Common myeloid progenitor, CD34-positive (primary cell): Measurements from ENCODE around the gene PTPN13.

ENCODE experiments used
- CTCF ChIA-PET: fragments of 350-600 bp; sonication (Branson Sonifier 250); formaldehyde crosslinking; loops from one replicate; lab custom pipeline; 2021; ENCODE audit warnings: antibody characterized with exemption; lab: Charles Lee
- POLR2A ChIA-PET: fragments of 350-600 bp; sonication (Branson Sonifier 250); formaldehyde crosslinking; loops from one replicate; lab custom pipeline; 2021; ENCODE audit warnings: antibody characterized with exemption; lab: Charles Lee
- DNase-seq, 3 donors: peaks; one replicate each; pipeline versions ENCODE4 v3.0.0 to v3.0.0-alpha.2; 2013
- H3K27ac ChIP-seq, 2 experiments: 1 replicate in 1 of 2; 2 replicates in 1 of 2; pipeline ENCODE4 v1.7.0; 2013; ENCODE audit warnings: inconsistent platforms in 2 of 2, low read length in 2 of 2, mild to moderate bottlenecking in 2 of 2, low read depth in 1 of 2, moderate library complexity in 1 of 2; ENCODE audit not compliant: severe bottlenecking in 2 of 2, insufficient read depth in 1 of 2, poor library complexity in 1 of 2
- H3K27me3 ChIP-seq, 5 experiments: replicated peaks in 2 of 5; 1 replicate in 3 of 5; 2 replicates in 2 of 5; pipeline versions ENCODE4 v1.6.1 to v1.7.0; 2013; ENCODE audit warnings: low read length in 4 of 5, mild to moderate bottlenecking in 2 of 5, moderate library complexity in 2 of 5, inconsistent platforms in 1 of 5; ENCODE audit not compliant: insufficient read depth in 5 of 5, control insufficient read depth in 4 of 5
- H3K36me3 ChIP-seq, 4 experiments: 1 replicate in 2 of 4; 2 replicates in 2 of 4; pipeline versions ENCODE4 v1.6.1 to v1.7.0; 2013; ENCODE audit warnings: low read length in 3 of 4, control low read depth in 1 of 4, mild to moderate bottlenecking in 1 of 4; ENCODE audit not compliant: control insufficient read depth in 4 of 4, insufficient read depth in 4 of 4
- H3K4me1 ChIP-seq, 4 experiments: 1 replicate in 3 of 4; 2 replicates in 1 of 4; pipeline versions ENCODE4 v1.6.1 to v1.7.1; 2013; ENCODE audit warnings: low read length in 3 of 4, mild to moderate bottlenecking in 3 of 4, control low read depth in 1 of 4, inconsistent platforms in 1 of 4, moderate library complexity in 1 of 4; ENCODE audit not compliant: control insufficient read depth in 4 of 4, insufficient read depth in 4 of 4; ENCODE audit errors: control extremely low read depth in 1 of 4
- H3K4me3 ChIP-seq, 7 experiments: 1 replicate in 4 of 7; 2 replicates in 3 of 7; pipeline versions ENCODE4 v1.5.1 to v1.7.0; 2013; ENCODE audit warnings: mild to moderate bottlenecking in 7 of 7, low read length in 6 of 7, moderate library complexity in 6 of 7, inconsistent platforms in 2 of 7, low read depth in 2 of 7, control low read depth in 1 of 7; ENCODE audit not compliant: insufficient read depth in 4 of 7, control insufficient read depth in 1 of 7; ENCODE audit errors: extremely low read depth in 1 of 7
- H3K9me3 ChIP-seq, 5 experiments: 1 replicate in 4 of 5; 2 replicates in 1 of 5; pipeline versions ENCODE4 v1.6.1 to v1.7.1; 2013; ENCODE audit warnings: low read length in 4 of 5, mild to moderate bottlenecking in 2 of 5, inconsistent platforms in 1 of 5, low read depth in 1 of 5, moderate library complexity in 1 of 5; ENCODE audit not compliant: control insufficient read depth in 4 of 5, insufficient read depth in 2 of 5; ENCODE audit errors: control extremely low read depth in 1 of 5
- WGBS: methylation state at CpG from one replicate; pipeline ENCODE4 v1.1.5; 2013; ENCODE audit not compliant: insufficient coverage; 5-methylcytosine and 5-hydroxymethylcytosine counted together

PTPN13 gene

DNA sequence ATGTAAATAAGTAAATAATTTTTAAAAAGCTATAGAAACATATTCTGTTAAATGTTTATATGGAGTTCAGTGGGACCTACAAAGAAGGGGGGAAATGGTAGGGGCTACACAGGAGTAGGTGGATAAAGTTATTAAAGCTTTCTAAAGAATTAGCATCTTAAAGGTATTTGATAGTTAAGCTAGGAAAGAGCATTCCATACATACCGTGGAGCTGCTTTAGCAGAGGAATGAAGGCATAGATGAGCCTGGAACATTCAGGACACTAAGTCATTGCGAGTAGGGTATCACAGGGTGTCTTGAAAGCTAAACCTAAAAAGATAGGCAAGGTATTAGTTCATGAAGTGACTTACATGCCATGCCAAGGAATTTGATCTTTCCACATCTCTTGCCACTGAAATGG lies 194.7 kb downstream of the PTPN13 start:
- peaks cover 0 to 7% (median 0%) of the 10 kb centered on the region in 5 experiments for H3K9me3 ChIP-seq
- H3K4me1 ChIP-seq = no peaks in the 10 kb centered on the region
- H3K4me3 ChIP-seq = no peak overlapping the region
- POLR2A ChIA-PET = no interaction called here
- CTCF ChIA-PET = no interaction called here
- DNase-seq = no peak
- 53% methylated on average over 2 of the region's 2 CpGs for WGBS
- H3K27me3 ChIP-seq = no peaks in the 10 kb centered on the region
- H3K36me3 ChIP-seq = peaks cover 0 to 2% (median 0%) of the 10 kb centered on the region in 4 experiments
- H3K27ac ChIP-seq = no peak overlapping the region

DNA sequence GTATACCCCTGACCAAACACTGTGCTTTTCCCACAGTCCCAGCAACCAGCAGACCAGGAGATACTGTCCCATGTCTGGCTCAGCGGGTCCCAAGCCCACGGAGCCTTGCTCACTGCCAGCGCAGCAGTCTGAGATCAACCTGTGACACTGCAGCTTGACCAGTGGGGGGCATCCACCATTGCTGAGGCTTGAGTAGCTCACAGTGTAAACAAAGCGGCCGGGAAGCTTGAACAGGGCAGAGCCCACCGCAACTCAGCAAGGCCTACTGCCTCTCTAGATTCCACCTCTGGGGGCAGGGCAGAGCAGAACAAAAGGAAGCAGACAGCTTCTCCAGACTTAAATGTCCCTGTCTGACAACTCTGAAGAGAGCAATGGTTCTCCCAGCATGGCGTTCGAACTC lies 197.0 kb downstream of the PTPN13 start:
- 98% methylated on average over 7 of the region's 8 CpGs for WGBS
- CTCF ChIA-PET = no interaction called here
- Histone ChIP-seq H3K36me3 (peaks cover 0 to 2% (median 0%) of the 10 kb centered on the region in 4 experiments), H3K4me3 (no peak overlapping the region), H3K9me3 (peaks cover 0 to 7% (median 0%) of the 10 kb centered on the region in 5 experiments), H3K27me3 (no peaks in the 10 kb centered on the region), H3K27ac (no peak overlapping the region), H3K4me1 (no peaks in the 10 kb centered on the region)
- no peak for DNase-seq
- POLR2A ChIA-PET = no interaction called here

DNA sequence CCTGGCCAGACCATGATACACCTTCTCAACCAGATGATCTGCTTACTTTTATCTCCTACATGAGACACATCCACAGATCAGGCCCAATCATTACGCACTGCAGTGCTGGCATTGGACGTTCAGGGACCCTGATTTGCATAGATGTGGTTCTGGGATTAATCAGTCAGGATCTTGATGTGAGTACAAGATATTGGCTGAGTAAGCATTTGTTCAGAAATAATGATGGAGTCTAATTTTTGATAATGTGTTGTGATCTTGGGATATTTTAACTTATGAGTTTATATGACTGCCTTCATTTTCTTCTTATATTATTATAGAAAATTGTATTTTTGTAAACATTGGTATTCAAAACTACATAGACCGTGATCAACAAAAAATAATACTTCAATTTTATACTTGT lies 215.7 kb downstream of the PTPN13 start:
- Histone ChIP-seq H3K4me3 (no peak overlapping the region), H3K36me3 (peaks cover 0 to 19% (median 4%) of the 10 kb centered on the region in 4 experiments), H3K9me3 (peaks cover 0 to 2% (median 0%) of the 10 kb centered on the region in 5 experiments), H3K4me1 (no peaks in the 10 kb centered on the region), H3K27me3 (no peaks in the 10 kb centered on the region), H3K27ac (no peak overlapping the region)
- ChIA-PET CTCF (no interaction called here), POLR2A (no interaction called here)
- no peak for DNase-seq
- no CpG with 5 or more reads among the region's 3 CpGs for WGBS

DNA sequence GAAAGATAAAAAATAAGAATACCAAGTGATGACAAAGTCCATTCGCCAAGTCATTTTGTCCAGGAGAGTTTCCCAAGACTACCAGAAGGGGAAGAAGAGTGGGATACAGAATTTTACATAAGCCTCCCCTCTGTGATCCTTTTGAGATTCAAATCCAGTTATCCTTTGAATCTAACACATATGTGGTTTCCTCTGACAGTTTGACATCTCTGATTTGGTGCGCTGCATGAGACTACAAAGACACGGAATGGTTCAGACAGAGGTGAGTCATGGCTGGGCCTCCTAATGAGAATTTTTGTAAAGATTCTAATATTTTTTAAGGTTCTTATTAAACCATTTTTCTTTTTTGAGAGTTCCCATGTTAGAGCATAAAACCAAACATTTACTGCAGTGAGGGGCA lies 216.7 kb downstream of the PTPN13 start:
- WGBS = 100% methylated on average over 1 of the region's 3 CpGs
- no peak for DNase-seq
- Histone ChIP-seq H3K9me3 (peaks cover 0 to 9% (median 4%) of the 10 kb centered on the region in 5 experiments), H3K27ac (no peak overlapping the region), H3K36me3 (peaks cover 0 to 29% (median 8%) of the 10 kb centered on the region in 4 experiments), H3K27me3 (no peaks in the 10 kb centered on the region), H3K4me3 (no peak overlapping the region), H3K4me1 (no peaks in the 10 kb centered on the region)
- CTCF ChIA-PET = no interaction called here
- POLR2A ChIA-PET = no interaction called here

DNA sequence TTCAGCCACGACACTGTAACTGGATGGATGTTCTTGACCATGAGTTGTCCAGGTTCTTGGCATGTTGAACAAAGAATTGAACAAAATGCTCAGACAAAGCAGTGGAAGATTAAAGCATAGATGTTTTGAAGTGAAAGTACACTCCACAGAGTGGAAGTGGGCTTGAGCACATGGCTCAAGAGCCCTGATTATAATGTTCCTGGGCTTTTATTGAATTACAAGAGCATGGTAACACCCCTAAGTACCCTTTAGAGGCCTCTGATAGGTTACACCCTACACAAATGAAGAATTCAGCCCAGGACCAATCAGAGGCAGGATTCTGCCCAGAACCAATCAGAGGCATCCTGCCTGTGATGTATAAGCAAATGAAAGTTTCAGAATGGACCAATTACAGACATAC lies 221.5 kb downstream of the PTPN13 start:
- 100% methylated on average over 1 of the region's 1 CpG for WGBS

DNA sequence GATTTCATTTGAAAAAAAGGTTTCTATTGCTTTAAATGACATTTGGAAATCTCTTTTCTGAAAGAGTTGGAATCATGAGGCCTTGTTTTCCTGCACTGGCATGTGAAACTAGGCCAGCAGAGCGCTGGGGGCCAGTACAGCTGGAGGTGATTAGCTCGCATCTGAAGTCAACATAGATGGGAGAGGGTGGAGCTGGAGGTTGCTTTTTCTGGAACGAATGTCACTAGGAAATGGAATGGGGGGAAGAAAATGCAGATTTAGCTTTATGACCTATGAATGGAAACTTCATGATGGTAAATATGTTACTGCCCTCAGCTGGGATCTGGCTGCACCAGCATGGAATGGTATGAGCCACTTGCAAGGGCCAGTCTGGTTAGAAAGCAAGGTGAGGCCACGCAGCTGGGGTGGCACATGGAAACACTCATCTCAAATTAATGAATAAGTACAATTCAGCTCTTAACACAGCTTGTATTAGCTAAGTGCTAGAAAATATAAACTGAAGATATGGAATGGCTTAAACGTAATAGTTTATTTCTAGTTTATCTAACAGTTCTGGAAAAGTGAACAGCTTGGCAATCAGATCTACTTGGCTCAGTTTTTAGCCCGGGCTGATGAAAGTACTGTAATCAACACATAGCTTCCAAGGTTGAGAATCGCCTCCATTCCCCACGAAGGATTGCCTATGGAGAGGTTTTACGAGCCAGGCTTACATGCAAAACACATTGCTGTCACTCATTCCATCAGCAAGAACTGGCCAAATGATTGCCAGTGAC lies 222.6 kb downstream of the PTPN13 start:
- H3K27me3 ChIP-seq = no peaks in the 10 kb centered on the region
- peaks cover 0 to 15% (median 10%) of the 10 kb centered on the region in 5 experiments for H3K9me3 ChIP-seq
- DNase-seq = no peak
- 98% methylated on average over 7 of the region's 9 CpGs for WGBS
- no peaks in the 10 kb centered on the region for H3K4me1 ChIP-seq
- peaks cover 0 to 15% (median 5%) of the 10 kb centered on the region in 4 experiments for H3K36me3 ChIP-seq
- H3K27ac ChIP-seq = no peak overlapping the region
- H3K4me3 ChIP-seq = no peak overlapping the region
- CTCF ChIA-PET = no interaction called here
- POLR2A ChIA-PET = no interaction called here

More for the DNA sequence above, 221.5 kb downstream of the PTPN13 start:
- POLR2A ChIA-PET = interaction anchor here (0.8 kb wide), 1 partner anchor 385 kb away, joined by 3 read pairs; no protein-coding TSS in a partner anchor
- H3K9me3 ChIP-seq = peaks cover 0 to 15% (median 10%) of the 10 kb centered on the region in 5 experiments
- no peaks in the 10 kb centered on the region for H3K4me1 ChIP-seq
- H3K27me3 ChIP-seq = no peaks in the 10 kb centered on the region
- no peak overlapping the region for H3K4me3 ChIP-seq
- H3K36me3 ChIP-seq = peaks cover 0 to 24% (median 5%) of the 10 kb centered on the region in 4 experiments
- no peak overlapping the region for H3K27ac ChIP-seq
- CTCF ChIA-PET = no interaction called here
- peak in 1 of 3 donors; percentile 10 for DNase-seq

DNA sequence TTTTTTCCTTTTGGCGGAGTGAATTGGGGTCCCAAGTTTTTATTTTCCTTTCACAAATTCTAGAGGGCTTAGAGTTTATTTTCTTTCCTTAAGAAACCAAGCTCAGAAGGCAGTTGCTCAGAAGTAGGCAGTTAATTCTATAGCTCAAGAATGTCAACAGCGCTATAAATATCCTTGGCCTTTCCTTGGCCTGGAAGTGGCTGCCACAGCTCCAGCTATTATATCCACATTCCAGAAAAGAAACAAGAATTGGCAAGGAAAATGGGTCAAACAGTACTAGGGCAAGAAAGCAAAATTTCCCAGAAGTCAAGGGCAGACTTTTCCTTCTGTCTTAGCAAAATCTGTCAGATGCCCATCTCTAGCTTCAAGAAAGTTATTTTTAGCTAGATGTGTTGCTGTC lies 224.1 kb downstream of the PTPN13 start:
- Histone ChIP-seq H3K4me3 (no peak overlapping the region), H3K27ac (no peak overlapping the region), H3K27me3 (no peaks in the 10 kb centered on the region), H3K4me1 (no peaks in the 10 kb centered on the region), H3K36me3 (peaks cover 0 to 15% (median 5%) of the 10 kb centered on the region in 4 experiments), H3K9me3 (peaks cover 0 to 15% (median 10%) of the 10 kb centered on the region in 5 experiments)
- POLR2A ChIA-PET = interaction anchor here (0.6 kb wide), 1 partner anchor 692 kb away, joined by 3 read pairs; no protein-coding TSS in a partner anchor
- CTCF ChIA-PET = no interaction called here
- 88% methylated on average over 1 of the region's 2 CpGs for WGBS
- no peak for DNase-seq
